ENCODE results near the gene GSK3A.

GSK3A gene

DNA sequence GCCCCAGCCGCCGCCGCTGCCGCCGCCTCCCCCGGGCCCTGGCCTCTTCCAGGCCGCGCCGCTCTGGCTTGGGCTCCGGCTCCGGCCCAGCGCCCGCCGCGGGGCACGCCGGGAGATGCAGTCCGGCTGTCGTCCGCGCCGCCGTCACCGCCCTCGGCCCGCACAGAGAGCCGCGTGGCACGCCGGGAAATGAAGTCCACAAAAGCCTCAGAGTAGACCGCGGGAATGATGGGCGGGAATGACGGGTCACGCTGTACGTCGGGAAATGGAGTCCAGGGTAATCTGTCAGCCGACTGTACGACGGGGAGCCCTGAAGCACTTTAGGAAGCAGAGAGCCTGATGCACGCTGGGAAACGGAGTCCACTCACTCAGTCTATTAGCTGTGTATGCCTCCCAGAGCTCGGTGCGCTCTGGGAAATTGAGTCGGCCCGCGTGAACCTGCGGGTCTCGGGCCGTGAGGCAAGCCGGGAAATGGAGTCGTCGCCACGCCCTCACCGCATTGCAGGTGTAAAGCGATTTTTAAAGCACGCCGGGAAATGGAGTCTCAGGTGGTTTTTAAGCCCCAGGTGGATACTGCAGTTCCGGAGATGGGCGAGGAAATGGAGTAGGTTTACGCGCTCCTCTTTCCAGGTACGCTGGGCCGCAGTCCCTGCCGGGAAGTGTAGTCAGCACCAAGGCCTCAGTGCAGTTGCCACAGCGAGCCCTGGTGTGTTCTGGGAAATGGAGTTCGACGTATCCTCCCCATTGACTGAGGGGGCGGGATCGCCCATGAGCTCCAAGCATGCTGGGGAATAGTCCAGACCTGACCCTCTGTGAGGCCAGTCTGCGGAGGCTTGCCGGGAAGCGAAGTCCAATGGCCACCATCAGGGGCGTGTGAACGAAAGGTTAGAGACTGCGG, at the start of gene GSK3A:
TSS of gene GSK3A (minus strand) at position 91 of the 898 bp plus-strand sequence. CDS start 137 bp downstream, outside the sequence.
- DNase-seq (ENCODE audit: low read depth in 2 of 2) = peak; percentile 86 to 89

DNA sequence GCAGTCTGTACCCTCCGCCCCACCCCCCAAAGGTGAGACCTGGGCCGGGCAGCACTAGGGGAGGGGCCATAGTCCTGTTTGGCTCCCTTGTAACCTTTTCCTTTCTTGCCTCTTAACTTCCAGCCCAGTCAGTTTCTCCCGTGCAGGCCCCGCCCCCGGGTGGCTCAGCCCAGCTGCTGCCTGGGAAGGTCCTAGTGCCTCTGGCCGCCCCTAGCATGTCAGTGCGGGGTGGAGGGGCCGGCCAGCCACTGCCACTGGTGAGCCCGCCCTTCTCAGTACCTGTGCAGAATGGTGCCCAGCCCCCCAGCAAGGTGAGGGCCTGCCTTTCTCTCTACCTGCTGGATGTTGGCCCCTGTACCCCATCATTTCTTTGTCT, 49.0 kb upstream of the GSK3A start:
- DNase-seq (ENCODE audit: low read depth in 2 of 2) = no peak

DNA sequence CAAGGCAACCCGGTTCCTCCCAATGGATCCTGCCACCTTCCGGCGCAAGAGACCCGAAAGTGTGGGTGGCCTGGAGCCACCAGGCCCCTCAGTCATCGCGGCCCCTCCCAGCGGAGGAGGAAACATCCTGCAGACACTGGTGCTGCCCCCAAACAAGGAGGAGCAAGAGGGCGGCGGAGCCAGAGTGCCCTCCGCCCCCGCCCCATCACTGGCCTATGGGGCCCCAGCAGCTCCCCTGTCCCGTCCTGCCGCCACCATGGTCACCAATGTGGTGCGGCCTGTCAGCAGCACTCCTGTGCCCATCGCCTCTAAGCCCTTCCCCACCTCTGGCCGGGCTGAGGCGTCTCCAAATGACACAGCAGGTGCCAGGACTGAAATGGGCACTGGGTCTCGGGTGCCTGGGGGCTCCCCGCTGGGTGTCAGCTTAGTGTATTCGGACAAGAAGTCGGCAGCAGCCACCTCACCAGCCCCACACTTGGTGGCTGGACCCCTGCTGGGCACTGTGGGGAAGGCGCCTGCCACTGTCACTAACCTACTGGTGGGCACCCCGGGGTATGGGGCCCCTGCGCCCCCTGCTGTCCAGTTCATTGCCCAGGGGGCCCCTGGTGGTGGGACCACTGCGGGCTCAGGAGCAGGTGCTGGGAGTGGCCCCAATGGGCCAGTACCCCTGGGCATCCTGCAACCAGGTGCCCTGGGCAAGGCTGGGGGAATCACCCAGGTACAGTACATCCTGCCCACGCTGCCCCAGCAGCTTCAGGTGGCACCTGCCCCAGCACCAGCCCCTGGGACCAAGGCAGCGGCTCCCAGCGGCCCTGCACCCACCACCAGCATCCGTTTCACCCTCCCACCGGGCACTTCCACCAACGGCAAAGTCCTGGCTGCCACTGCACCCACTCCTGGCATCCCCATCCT, 48.4 kb upstream of the GSK3A start:
- peak in 1 of 2 donors; percentile 42 for DNase-seq (ENCODE audit: low read depth in 2 of 2)

DNA sequence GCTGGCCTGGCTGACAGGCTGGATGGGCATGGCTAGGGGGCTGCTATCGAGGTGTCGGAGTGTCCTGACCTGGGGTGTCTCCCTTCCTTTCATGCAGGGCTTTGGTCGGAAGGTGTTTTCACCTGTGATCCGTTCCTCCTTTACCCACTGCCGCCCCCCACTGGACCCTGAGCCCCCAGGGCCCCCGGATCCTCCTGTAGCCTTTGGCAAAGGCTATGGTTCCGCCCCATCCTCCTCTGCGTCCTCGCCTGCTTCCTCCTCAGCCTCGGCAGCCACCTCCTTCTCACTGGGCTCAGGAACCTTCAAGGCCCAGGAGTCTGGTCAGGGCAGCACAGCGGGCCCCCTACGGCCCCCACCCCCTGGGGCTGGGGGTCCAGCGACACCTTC, 47.7 kb upstream of the GSK3A start:
- no peak for DNase-seq (ENCODE audit: low read depth in 2 of 2)

DNA sequence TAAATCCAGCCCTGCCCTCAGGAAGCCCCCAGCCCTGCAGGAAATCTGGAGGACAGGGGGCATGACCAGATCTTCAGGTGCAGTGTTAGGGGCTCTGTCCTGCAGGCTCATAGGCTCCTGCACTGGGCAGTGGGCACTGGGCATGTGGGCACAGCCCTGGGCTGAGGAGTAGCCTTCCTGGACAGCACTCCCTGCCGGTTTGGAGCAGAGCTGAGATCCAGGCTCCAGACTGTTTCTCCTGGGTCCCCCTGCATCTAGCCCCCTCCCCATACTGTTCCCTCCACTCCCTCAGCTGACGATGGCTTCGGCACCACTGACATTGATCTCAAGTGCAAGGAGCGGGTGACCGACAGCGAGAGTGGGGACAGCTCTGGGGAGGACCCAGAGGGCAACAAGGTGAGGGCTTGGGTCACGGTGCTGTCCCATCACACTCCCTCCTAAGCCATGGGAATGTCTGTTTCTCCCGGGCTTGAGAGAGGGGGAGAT, 47.2 kb upstream of the GSK3A start:
- DNase-seq (ENCODE audit: low read depth in 2 of 2) = no peak

DNA sequence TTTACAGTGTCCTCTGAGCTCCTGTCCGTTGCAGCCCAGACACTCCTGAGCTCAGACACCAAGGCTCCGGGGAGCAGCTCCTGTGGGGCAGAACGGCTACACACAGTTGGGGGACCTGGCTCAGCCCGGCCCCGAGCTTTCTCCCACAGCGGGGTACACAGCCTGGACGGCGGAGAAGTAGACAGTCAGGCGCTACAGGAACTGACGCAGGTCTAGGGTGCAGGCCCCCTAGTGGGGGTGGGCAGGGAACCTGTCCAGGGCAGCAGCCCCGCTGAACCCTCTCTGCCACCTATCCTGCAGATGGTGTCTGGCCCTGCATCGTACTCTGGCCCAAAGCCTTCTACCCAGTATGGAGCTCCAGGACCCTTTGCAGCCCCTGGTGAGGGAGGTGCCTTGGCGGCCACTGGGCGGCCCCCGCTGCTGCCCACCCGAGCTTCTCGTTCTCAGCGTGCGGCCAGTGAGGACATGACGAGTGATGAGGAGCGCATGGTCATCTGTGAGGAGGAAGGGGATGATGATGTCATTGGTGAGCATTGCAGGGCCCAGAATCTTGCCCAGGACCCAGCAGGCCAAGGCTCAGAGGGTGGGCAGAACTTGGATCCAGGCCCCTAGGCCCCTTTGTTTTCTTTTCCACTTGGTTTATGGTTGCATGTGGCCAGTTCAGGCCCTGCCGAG, 46.6 kb upstream of the GSK3A start:
- DNase-seq (ENCODE audit: low read depth in 2 of 2) = no peak

DNA sequence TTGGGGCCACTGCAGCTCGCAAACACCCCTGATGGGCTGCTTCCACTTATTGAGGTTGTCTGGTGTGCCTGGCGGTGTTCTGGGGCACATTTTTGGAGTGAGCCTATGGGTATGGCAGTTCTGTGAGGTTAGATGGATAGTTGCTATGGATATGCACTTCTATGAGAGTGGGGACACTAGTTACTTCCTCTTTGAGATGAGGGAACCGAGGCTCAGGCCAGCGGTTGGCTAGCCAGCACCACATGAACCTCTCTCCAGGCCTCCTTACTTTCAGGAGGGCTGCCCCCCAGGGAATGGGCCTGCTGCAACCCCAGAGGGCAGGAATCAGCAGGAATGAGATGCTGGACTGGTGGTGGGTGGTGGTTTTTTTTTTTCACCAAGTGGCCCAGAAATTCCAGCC, 46.0 kb upstream of the GSK3A start:
- no peak for DNase-seq (ENCODE audit: low read depth in 2 of 2)

DNA sequence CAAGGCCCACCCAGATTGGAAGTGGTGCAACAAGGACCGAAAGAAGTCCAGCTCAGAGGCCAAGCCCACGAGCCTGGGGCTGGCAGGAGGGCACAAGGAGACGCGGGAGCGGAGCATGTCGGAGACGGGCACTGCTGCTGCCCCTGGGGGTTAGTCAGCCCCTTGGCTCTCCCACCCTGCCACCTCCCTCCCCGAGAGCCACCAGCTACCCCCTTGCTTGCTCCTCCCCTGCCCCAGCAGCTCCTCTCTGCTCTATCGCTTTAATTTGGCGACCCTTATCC, 45.4 kb upstream of the GSK3A start:
- DNase-seq (ENCODE audit: low read depth in 2 of 2) = no peak

DNA sequence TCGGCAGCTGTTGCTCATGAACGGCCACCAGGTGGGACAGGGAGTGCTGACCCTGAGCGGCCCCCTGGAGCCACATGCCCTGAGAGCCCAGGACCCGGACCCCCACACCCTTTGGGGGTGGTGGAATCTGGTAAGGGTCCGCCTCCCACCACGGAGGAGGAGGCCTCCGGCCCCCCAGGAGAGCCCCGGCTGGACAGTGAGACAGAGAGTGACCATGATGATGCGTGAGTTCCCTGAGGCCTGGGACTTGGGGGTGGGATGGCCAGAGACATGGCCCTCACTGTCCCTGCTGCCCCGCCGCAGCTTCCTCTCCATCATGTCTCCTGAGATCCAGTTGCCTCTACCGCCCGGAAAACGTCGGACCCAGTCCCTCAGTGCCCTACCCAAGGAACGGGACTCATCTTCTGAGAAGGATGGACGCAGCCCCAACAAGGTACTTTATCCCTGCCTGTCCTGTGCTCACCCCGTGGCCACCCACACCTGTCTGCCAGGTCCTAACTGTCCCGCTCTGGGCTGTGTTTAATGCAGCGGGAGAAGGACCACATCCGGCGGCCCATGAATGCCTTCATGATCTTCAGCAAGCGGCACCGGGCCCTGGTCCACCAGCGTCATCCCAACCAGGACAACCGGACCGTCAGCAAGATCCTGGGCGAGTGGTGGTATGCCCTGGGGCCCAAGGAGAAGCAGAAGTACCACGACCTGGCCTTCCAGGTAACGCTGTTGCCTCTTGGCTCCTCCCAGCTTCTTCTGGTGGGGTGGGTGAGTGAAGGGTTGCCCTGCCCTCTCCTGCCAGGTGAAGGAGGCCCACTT, 44.8 kb upstream of the GSK3A start:
- no peak for DNase-seq (ENCODE audit: low read depth in 2 of 2)

DNA sequence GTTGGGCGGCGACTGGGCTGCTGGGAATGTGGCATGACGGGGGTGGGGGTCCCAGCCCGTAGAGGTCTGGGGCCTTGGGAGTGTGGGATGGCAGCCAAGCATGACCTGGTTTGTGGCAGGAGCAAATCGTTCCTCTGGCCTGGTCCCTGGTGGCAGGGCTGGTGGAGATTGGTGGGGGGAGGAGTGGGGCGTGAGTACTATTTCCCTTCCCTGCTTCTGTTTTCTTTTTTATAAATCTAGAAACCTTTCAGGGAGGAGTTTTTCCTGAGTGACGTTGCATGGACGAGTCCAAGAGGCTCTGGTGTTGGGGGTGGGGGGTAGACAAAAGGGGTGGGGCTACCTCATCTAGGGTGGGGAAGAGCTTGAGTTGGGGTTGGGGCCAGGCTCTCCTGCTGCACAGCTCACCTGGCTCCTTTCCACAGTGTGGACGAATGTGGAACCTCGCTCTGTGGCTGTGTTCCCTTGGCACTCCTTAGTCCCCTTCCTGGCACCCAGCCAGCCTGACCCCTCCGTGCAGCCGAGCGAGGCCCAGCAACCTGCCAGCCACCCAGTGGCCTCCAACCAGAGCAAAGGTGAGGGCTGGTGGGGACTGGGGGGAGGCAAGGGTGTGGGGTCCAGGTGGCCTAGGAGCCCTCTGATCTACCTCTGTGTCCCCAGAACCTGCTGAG, 44.1 kb upstream of the GSK3A start:
- no peak for DNase-seq (ENCODE audit: low read depth in 2 of 2)

DNA sequence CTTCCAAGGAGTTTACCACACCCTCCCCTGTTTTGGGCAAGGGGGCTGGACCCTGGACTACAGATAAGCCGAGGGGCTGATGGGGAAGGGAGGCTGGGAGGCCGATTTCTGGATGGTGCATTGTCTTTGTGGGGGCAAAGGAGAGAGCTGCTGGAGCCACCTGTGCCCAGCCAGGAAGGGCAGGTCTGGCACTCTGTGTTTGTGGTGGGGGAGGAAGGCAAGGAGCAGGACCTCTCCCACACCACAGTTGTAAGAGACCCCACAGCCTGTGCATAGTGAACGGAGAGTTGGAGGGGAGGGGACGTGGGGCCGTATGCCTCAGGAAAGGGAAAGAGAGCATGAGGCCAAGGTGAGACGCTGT, 43.6 kb upstream of the GSK3A start:
- DNase-seq (ENCODE audit: low read depth in 2 of 2) = no peak

DNA sequence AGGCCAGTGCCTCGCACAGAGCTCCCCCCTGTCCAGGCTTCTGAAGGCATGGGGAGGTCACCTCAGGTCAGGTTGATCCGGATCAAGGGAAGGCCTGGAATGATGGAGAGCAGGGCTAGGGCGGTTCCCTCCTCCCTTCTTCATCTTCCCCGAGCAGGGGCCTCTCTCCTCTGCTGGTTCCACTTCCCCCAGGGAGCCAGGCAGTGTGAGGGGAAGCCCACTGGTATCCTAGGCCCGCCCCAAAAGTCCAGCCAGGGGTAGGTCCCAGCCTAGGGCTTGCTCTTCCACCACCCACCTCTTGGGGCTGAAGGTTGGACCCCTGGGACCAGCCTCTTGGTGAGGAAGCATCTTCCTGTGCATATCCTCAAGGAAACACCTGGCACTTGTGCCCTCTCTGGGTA, 43.1 kb upstream of the GSK3A start:
- no peak for DNase-seq (ENCODE audit: low read depth in 2 of 2)

DNA sequence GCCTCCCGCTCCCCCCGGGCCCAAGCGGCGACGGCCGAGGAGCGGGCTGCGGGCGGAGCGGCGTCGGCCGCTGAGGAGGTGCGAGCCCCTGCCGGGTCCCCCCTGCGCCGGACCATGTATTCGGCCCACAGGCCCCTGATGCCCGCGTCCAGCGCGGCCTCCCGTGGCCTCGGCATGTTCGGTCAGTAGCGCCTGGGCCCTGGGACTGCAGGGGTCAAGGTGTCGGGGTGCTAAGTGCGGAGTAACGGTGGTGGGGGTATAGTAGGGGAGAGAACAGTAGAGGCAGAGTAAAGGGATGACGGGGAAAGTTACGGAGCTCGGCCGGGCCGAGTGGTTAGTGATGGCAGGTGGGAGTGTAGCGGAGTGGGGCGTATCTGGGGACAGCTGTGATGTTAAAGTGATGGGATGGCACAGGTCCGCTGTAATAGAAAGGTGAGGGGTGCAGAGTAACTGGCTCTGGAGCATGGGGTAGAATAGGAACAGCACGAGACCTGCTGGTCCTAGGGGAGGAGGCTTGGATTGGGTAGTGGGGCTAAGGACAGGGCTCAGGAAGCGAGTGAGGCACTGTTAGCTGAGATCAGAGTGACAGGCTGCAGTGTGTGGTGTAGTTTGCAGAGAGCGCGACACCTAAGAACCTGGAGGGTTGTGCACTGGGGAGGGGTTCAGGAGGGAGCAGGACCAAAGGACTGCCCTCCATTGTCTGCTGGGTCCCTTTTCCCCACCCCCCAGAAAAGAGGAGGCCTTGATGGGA, 42.4 kb upstream of the GSK3A start:
- DNase-seq (ENCODE audit: low read depth in 2 of 2) = no peak

DNA sequence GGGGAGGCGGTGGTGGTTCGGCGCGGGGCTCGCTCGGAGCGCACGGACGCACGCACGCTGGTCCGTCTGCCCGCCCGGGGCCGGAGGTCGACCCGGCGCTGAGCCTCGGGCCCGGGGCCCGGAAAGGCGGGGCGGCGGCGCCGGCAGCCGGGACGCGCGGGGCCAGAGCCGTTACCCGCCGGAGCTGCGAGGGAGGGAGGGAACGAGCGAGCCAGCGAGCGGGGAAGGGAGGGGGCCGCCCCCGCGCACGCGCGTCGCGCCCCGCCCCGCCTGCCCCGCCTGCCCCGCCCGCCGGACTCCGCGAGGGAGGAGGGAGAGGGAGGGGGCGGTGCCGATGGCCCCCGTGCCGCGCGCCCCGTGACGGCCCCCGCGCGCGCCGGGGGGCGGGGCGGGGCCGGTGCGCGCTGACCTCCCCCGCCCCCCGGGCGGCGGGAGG, 41.7 kb upstream of the GSK3A start:
- peak in 1 of 2 donors; percentile 77 for DNase-seq (ENCODE audit: low read depth in 2 of 2)

DNA sequence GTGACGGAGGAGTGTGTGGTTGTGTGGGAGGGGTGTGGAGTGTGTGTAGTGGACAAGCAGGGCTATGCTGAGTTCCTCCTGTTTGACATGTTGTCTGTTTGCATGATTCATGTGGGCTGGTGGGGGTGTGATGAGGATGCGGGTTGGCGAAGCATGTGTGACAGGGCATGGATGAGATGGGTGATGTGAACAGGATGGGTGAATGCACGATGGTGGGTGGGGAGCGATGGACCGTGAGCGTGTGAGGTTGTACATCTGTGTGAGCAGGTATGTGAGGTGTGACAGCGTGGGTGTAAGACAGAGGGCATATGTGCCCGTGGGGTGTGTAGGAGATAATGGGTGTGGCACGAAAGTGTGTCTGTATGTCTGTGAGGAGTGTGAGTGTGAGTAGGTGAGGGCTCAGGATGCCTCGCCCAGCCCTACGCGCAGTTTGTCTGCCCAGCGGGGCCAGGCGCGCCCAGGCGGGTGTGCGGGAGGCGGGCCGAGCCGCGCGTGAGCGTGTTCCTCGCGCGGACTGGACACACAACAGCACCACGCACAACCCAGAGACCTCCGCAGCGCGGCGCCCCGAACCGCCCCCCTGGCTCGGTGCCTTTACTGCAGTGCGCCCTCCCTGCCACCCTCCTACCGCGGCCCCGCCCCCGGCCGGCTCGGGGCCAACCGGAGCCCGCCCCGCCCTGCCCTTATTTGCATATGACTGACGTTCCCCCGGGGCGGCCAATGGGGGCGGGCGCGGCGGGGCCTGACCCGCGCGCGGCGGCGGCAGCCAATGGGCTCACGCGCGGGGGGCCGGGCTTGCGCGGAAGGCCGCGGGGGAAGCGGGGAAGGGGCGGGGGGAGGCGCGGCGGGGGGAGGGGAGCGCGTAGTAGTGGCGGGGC, 41.0 kb upstream of the GSK3A start:
- peak; percentile 93 for DNase-seq (ENCODE audit: low read depth in 2 of 2)

DNA sequence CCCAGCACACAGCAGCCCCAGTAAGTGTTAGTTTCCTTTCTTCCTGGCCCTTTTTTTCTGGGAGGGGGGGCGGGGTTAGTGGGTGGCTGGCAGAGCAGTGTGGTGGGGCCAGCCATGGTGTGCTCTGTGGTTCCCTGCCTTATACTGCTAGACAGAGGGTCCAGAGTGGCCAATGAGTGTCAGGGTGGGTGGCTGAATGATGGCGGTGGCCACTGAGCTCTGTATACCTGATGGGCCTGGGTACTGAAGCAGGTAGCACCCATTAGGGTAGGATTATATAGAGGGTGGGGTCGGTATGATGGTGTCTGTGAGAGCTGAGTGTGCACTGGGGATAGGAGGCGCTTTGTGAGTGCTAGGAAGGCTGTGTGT, 40.4 kb upstream of the GSK3A start:
- DNase-seq (ENCODE audit: low read depth in 2 of 2) = no peak

DNA sequence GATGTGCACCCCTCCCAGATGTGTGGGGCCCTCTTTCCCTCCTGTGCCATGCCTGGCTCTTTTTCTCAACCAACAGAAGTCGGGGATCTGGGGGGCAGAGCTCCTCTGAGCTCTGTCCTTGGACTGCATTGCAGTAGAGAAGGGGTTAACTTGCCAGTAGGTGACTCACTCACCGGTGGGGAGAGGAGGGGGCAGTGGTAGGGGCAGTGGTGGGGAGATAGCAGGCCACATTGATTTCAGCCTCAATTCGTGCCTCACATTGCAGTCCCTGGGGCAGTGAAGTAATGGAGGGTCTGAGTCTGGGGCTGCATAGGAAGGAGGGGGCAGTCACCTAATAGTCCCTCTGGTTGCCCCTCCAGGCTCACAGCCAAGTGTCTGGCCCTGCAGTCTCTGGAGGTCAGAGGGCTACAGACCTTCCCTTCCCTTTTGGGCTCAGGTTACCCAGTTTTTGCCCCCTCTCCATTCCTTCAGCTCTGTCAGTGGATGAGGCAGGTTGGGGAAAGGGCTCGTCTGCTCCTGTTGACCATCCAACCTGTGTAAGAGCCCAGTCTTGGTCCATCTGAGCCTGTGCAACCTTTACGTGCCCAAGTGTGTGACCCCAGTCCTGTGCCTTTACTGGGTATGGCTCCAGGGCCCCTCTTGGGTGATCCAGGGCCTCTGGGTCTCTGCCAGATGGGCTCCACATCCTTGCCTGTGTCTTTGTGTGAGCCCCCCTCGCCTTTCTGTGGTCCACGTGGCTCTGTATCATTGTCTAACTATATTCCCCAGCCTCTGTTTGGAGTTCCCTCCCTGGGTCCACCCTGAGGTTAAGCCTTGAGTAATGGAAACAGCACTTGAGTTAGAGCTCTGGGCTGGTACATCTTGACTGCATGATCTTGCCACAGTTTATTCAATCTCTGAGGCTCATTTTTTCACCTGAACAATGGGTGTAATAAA, 39.7 kb upstream of the GSK3A start:
- DNase-seq (ENCODE audit: low read depth in 2 of 2) = no peak
